Ishikawa (cell line): ENCODE data around the gene ZFP36L2.

Experiments used
- CEBPB ChIP-seq: IDR thresholded peaks from 2 replicates; pipeline ENCODE4 v1.6.1; 2012
- CREB1 ChIP-seq: IDR thresholded peaks from 2 replicates; pipeline ENCODE4 v1.6.1; 2012; ENCODE audit warnings: low read depth
- EGR1 ChIP-seq: IDR thresholded peaks from 2 replicates; pipeline ENCODE4 v1.6.1; 2012
- EP300 ChIP-seq: IDR thresholded peaks from 2 replicates; pipeline ENCODE4 v1.6.1; 2012; ENCODE audit warnings: borderline replicate concordance
- FOXM1 ChIP-seq: IDR thresholded peaks from 2 replicates; pipeline ENCODE4 v1.6.1; 2012; ENCODE audit warnings: low read depth, borderline replicate concordance
- MAX ChIP-seq: IDR thresholded peaks from 2 replicates; pipeline ENCODE4 v1.6.1; 2012
- NFIC ChIP-seq: IDR thresholded peaks from 2 replicates; pipeline ENCODE4 v1.6.1; 2012
- RAD21 ChIP-seq: IDR thresholded peaks from 2 replicates; pipeline ENCODE4 v1.6.1; 2012; ENCODE audit warnings: low read depth
- REST ChIP-seq: IDR thresholded peaks from 2 replicates; pipeline ENCODE4 v1.6.1; 2012; ENCODE audit warnings: low read depth, mild to moderate bottlenecking
- TAF1 ChIP-seq: IDR thresholded peaks from 2 replicates; pipeline ENCODE4 v1.6.1; 2012; ENCODE audit warnings: low read depth, mild to moderate bottlenecking
- TCF12 ChIP-seq: IDR thresholded peaks from 2 replicates; pipeline ENCODE4 v1.6.1; 2012; ENCODE audit warnings: low read depth
- TEAD4 ChIP-seq: IDR thresholded peaks from 2 replicates; pipeline ENCODE4 v1.6.1; 2012
- USF1 ChIP-seq: IDR thresholded peaks from 2 replicates; pipeline ENCODE4 v1.6.1; 2012
- YY1 ChIP-seq: IDR thresholded peaks from 2 replicates; pipeline ENCODE4 v1.6.1; 2012; ENCODE audit warnings: low read depth
- ZBTB7A ChIP-seq: IDR thresholded peaks from 2 replicates; pipeline ENCODE4 v1.6.1; 2012; ENCODE audit warnings: low read depth

Gene ZFP36L2

GRCh38 chr2:43226558-43226954, at the start of gene ZFP36L2:
Gene ZFP36L2, minus strand, starts transcription at chr2:43226606. Its CDS starts 291 bp downstream, at chr2:43226315.
- TF ChIP-seq YY1 (peak; percentile 46; the same call in 1 of the 2 replicates), MAX (no peak), CEBPB (no peak), TAF1 (peak; percentile 90), NFIC (no peak), USF1 (no peak), CREB1 (no peak; the same call in 1 of the 2 replicates), FOXM1 (no peak), TCF12 (no peak), REST (no peak), EP300 (no peak), EGR1 (no peak), ZBTB7A (no peak), RAD21 (no peak)

- TF ChIP-seq USF1 (no peak), TEAD4 (no peak), FOXM1 (no peak), EGR1 (no peak), ZBTB7A (no peak), YY1 (no peak)
These were observed 48.3 kb upstream of the ZFP36L2 start for GRCh38 chr2:43274721-43275120.

- TF ChIP-seq ZBTB7A: no peak
- no peak for TF ChIP-seq CEBPB
- TF ChIP-seq MAX: no peak
- TF ChIP-seq TEAD4: no peak
- no peak for TF ChIP-seq FOXM1
- TF ChIP-seq USF1: no peak
- no peak for TF ChIP-seq TCF12
- TF ChIP-seq CREB1: no peak
- no peak for TF ChIP-seq EP300
- TF ChIP-seq NFIC: no peak
- no peak for TF ChIP-seq YY1
- TF ChIP-seq EGR1: no peak
- TF ChIP-seq RAD21: no peak
- no peak for TF ChIP-seq TAF1
- TF ChIP-seq REST: no peak
These were observed 47.6 kb upstream of the ZFP36L2 start for GRCh38 chr2:43274055-43274454.

- TF ChIP-seq USF1 (no peak), ZBTB7A (no peak), EGR1 (no peak), TEAD4 (no peak), FOXM1 (no peak), EP300 (no peak)
These were observed 47.1 kb upstream of the ZFP36L2 start for GRCh38 chr2:43273529-43273928.

- TF ChIP-seq TEAD4: no peak
- no peak for TF ChIP-seq EGR1
- peak; percentile 9; the same call in 1 of the 2 replicates for TF ChIP-seq RAD21
- TF ChIP-seq CEBPB: no peak
These were observed 44.7 kb upstream of the ZFP36L2 start for GRCh38 chr2:43270930-43271615.
